Measurements from ENCODE around the gene TNFSF12.
A peak's percentile ranks its signal among the peaks of the same experiment; 100 is the strongest.

TNFSF12 gene

DNA sequence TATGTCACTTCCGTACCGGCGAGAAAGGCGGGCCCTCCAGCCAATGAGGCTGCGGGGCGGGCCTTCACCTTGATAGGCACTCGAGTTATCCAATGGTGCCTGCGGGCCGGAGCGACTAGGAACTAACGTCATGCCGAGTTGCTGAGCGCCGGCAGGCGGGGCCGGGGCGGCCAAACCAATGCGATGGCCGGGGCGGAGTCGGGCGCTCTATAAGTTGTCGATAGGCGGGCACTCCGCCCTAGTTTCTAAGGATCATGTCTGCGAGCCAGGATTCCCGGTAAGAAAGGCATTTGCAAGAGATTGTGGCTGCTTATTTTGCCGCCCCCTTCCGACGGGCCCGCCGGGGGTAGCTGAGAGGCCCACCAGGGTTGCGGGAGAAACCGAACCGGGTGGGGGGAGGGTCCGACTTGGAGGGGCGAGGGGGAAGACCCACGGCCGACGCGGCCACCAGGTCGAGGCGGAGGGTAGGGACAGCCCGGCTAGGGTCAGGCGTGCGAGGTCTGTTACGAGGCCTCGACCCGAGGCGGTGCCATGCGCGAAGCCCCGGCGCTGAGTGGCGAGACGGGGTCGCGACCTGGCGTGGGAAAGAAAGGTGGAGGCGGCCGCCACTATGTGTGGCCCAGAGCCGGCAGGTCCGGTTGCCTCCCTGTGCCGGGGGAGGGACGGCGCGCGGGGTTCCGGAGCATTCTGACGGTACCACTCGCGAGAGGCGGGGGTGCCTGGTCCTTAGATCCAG lies 23.9 kb downstream of the TNFSF12 start:
- DNase-seq, result peak; percentile 100

DNA sequence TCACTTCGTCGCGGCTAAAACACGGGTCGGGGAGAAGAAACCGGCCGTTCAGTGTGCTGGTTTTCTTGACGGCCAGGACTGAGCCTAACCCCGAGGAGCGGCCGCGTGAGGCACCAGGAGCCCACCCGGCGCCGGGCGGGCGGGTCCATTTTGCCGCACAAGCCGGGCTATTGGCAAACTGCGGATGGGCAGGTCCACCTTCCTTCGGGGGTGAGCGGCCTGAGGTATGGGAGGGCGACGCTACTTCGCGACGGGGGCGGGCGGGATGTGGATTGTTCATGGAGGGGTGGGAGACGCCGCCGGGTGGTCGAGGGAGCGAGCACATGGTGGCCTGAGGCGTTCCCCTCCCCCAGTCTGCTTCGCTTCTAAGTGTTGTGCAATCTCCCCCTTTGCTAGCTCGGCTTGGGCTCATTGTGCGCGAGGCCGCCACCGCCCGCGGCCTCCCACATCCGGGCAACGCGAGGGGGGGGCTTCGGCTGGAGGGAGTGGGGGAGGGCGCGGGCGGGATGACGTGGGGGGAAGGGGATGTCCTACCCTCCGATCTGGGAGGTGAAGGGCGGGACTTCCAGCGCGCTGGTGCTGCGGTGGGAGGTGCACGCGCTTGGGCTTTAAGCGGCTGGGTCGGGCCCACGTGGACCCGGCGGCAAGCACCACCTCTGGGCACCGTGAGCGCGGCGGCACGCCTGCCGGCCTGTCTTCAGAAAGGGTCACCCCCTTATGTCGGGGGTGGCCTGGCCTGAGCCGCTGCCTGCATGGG lies 24.6 kb downstream of the TNFSF12 start:
- peak; percentile 94 for DNase-seq

DNA sequence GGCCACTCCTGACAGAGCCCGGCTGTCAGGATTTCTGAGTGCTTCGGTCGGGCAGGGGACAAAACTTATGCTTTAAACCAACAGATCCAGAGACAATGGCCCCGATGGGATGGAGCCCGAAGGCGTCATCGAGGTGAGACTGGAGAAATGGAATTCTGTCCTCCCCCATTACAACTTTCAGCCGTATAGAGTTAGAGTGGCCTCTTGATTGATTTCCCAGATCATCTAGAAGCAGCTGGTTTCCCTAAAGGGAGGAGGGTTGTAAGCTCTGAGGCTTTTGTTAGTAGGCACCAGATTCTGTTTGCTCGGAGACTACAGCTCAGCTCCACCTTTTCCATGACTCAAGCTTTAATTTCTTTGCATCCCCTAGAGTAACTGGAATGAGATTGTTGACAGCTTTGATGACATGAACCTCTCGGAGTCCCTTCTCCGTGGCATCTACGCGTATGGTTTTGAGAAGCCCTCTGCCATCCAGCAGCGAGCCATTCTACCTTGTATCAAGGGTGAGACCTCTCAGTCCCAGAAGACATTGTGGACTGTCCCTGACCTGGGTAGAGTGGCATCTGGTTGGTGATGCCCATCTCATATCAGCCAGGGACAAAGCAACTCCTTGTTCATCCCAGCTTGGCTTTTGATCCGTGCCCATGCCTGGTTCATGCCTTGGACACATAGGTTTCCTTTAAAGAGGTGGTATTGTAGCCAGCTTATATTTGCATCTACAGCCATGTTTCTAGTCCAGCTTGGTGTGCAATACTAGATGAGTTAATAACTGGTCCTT lies 25.5 kb downstream of the TNFSF12 start:
- DNase-seq, result no peak

DNA sequence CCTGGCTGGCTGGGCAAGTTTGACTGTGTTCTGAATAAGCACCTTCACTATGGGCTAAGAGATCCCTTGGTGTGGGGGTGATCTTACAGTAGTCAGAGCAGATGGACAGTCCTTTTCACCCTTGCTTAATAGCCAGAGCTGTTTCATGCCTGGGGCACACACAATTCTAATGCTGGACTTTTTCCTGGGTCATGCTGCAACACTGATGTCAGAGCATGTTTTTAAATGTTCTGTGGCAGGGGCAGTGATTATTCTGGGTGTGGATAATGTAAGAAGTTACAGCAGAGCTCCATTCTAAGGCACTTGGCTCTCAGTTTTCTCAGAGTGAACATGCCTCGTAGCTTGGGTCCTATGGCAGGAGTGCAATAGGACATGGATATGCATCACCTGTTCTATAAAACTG lies 26.6 kb downstream of the TNFSF12 start:
- DNase-seq, result no peak

DNA sequence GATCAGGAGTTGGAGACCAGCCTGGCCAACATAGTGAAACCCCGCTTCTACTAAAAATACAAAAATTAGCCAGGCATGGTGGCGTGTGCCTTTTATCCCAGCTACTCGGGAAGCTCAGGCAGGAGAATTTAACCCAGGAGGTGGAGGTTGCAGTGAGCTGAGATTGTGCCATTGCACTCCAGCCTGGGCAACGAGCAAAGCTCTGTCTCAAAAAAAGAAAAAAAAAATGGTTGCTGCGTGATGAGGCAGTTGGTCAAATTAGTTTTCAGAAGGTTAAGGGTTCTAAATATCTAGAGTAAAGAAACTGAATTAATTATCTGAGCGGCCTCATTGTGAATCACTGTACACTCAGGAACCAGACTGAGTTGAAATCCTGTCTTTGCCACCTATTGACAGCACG lies 27.1 kb downstream of the TNFSF12 start:
- no peak for DNase-seq

DNA sequence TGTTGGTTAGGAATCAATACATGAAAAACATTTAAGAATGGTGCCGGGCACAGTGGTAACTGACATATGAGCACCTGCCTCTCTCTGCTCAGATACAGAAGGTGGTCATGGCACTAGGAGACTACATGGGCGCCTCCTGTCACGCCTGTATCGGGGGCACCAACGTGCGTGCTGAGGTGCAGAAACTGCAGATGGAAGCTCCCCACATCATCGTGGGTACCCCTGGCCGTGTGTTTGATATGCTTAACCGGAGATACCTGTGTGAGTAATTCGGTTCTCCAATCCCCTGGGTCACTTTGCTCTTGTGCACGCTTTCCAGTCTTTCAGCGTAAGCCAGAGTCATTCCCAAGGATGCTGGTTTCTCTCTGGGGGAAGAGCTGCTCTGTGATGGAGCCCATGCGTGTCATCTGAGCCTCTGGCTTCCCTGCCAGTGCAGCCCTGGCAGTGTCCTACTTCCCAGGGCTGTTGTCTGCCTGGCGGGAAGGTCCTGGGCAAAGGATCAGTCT lies 27.6 kb downstream of the TNFSF12 start:
- DNase-seq, result no peak

DNA sequence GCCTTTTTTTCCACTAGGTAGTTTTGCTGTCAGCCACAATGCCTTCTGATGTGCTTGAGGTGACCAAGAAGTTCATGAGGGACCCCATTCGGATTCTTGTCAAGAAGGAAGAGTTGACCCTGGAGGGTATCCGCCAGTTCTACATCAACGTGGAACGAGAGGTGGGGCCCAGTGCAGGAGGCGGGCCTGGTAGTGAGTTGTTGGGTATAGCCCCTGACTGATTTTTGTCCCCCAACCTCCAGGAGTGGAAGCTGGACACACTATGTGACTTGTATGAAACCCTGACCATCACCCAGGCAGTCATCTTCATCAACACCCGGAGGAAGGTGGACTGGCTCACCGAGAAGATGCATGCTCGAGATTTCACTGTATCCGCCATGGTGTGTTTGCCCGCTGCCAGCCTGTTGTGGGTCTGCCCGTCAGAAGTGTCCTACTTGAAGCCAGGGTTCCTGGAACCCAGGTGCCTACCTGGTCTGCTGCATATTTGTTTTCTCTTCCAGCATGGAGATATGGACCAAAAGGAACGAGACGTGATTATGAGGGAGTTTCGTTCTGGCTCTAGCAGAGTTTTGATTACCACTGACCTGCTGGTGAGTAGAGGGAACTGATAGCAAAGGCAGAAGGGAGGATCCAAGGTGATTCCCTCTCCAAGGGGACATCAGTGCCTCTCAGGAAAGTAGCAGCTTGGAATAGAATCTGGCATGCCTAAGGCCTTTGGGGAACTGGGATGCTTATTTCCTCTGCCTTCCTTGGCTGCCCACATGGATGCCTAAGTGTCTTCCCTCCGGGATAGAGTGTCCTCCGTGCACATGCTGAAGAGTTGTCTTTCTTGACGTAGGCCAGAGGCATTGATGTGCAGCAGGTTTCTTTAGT lies 28.7 kb downstream of the TNFSF12 start:
- DNase-seq, result no peak

DNA sequence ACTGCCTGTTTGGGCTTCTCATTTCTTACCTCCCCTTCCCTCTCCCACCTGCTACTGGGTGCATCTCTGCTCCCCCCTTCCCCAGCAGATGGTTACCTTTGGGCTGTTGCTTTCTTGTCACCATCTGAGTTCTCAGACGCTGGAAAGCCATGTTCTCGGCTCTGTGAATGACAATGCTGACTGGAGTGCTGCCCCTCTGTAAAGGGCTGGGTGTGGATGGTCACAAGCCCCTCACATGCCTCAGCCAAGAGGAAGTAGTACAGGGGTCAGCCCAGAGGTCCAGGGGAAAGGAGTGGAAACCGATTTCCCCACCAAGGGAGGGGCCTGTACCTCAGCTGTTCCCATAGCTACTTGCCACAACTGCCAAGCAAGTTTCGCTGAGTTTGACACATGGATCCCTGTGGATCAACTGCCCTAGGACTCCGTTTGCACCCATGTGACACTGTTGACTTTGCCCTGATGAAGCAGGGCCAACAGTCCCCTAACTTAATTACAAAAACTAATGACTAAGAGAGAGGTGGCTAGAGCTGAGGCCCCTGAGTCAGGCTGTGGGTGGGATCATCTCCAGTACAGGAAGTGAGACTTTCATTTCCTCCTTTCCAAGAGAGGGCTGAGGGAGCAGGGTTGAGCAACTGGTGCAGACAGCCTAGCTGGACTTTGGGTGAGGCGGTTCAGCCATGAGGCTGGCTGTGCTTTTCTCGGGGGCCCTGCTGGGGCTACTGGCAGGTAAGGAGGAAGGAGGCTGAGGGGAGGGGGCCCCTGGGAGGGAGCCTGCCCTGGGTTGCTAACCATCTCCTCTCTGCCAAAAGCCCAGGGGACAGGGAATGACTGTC lies 30.4 kb downstream of the TNFSF12 start, which contains the start of gene CD68:
Gene CD68 (plus strand): TSS at position 638 of the 833 bp plus-strand sequence. CDS start 40 bp downstream, at position 678.
- DNase-seq, result peak; percentile 90

DNA sequence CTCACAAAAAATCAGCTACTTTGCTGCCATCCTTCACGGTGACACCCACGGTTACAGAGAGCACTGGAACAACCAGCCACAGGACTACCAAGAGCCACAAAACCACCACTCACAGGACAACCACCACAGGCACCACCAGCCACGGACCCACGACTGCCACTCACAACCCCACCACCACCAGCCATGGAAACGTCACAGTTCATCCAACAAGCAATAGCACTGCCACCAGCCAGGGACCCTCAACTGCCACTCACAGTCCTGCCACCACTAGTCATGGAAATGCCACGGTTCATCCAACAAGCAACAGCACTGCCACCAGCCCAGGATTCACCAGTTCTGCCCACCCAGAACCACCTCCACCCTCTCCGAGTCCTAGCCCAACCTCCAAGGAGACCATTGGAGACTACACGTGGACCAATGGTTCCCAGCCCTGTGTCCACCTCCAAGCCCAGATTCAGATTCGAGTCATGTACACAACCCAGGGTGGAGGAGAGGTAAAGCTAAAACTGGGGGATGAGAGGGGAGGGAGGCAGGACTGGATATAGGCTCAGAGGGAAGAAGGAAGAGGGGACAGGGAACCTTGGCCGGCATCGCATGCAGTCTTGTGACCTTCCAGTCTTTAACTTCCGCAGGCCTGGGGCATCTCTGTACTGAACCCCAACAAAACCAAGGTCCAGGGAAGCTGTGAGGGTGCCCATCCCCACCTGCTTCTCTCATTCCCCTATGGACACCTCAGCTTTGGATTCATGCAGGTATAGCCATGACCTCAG lies 31.2 kb downstream of the TNFSF12 start:
- DNase-seq, result no peak

DNA sequence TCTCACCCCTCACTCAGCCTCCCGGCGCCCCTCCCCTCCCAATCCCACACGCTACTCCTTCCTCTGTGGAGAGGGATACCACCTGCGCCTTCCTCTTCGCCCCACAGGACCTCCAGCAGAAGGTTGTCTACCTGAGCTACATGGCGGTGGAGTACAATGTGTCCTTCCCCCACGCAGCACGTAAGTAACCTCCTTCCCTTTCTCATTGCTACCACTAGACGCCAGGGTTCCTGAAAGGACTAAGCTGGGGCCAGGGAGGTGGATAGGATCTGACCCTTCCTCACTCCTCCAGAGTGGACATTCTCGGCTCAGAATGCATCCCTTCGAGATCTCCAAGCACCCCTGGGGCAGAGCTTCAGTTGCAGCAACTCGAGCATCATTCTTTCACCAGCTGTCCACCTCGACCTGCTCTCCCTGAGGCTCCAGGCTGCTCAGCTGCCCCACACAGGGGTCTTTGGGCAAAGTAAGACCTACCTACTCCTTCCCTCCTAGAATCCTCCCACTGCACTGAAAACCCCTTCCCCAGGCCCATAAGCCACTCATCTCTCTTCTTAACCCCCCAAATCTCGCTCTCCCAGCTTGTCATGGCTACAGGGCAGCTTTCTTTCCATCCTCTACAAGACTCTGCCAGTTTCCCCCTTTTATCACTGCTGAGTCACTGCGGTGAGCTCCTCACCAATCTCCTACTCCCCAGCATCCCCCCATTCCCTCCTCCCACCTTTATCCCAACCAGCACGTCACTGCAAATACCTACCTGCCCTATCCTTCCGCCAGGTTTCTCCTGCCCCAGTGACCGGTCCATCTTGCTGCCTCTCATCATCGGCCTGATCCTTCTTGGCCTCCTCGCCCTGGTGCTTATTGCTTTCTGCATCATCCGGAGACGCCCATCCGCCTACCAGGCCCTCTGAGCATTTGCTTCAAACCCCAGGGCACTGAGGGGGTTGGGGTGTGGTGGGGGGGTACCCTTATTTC lies 32.0 kb downstream of the TNFSF12 start:
- DNase-seq, result no peak

DNA sequence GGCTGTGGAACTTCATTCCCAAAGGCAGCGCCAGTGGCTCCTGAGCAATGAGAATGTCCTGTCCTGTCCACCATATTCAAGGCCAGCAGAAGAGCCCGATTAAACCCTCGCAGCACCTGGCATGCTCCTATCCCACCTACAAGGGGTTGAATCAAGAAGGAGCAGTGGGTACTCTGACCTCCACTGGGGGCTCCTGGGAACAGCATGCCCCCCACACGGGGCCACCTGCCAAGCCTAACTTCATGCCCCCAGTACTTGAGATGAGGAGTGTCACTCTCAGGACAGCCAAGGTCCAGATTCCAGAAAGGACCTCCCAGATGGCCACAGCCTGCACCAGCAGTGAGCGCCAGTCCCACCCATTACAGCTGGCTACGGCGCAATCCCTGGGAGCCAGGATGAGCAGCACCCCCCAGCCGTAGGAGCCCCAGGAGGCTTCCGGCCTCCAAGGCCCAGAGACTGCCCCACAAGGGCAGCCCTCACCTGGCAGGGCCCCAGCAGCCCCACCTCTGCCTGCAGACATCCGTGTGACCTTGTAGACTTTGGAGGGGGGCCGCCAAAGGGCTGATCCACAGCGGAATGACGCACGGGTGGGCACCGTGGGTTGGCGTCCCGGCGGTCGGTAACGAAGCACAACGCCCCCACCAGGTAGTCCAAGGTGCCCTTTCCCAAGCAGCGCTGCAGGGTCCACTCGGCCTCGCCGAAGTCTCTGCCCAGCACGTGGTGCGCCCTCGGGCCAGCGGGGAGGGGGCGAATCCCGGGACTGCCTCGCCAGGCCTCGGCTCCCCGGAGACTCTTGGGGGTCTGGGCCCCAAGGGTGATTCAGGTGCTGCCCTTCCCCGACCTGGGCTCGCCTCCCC lies 33.8 kb downstream of the TNFSF12 start:
- DNase-seq, result no peak

DNA sequence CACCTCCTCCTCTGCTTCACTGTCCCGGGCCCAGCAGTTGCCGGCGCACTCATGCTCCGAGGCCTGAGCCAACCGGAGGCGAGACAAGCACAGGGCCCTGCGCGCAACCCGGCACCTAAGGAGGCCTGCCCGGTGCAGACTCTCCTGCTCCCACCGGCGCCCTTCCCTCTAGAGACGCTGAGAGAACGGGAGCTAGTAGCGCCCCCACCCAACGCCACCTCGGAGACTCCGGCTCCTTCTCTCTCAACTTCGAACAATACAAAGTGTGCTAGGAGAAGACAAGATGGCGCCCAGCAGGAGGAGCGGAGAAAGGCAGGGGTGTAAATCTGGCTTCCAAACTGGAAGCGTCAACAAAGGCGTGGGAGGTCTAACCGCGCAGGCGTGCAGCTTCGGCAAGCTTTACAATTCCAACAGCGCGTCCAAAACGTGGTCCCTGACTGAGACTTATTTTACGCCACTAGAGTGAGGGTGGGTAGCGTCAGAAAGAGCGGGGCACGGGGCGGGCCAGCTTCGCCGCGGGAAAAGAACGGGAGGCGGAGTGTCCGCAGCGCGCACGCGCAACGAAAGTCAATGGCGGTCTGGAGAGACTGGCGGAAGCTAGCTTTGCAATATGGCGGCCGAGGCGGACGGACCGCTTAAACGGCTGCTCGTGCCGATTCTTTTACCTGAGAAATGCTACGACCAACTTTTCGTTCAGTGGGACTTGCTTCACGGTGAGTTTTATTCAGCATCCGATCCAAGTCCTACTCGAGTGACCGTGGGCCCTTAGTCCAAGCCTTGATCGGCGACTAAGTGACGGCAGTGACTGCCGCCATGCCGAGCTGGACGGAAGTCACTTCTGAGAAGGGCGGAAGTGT lies 34.6 kb downstream of the TNFSF12 start, which contains the start of gene MPDU1:
Gene MPDU1 (plus strand): TSS at position 600 of the 857 bp plus-strand sequence. CDS start 11 bp downstream, at position 611.
- DNase-seq, result peak; percentile 97

DNA sequence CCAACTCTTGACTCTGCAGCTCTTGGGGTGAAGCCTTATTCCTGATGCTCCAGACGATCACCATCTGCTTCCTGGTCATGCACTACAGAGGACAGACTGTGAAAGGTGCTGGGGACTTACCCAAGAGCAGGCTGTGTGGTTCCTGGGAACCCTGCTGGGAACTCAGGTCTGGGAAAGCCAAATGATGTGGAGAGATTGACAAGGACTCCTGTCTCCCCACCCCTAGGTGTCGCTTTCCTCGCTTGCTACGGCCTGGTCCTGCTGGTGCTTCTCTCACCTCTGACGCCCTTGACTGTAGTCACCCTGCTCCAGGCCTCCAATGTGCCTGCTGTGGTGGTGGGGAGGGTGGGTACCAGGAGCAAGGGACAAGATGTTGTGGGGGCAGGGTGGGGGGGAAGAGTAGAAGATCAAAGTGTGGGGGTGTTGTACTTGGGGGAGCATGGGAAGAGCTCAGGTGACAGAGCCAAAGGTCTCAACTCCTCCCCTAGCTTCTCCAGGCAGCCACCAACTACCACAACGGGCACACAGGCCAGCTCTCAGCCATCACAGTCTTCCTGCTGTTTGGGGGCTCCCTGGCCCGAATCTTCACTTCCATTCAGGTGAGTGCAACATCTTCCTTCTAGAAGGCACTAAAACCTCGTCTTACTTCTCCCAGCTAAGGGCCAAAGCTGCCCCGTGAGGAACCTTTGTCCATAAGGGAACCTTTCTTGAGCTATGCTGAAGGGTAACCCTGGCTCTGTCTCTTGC lies 38.0 kb downstream of the TNFSF12 start:
- DNase-seq, result no peak

DNA sequence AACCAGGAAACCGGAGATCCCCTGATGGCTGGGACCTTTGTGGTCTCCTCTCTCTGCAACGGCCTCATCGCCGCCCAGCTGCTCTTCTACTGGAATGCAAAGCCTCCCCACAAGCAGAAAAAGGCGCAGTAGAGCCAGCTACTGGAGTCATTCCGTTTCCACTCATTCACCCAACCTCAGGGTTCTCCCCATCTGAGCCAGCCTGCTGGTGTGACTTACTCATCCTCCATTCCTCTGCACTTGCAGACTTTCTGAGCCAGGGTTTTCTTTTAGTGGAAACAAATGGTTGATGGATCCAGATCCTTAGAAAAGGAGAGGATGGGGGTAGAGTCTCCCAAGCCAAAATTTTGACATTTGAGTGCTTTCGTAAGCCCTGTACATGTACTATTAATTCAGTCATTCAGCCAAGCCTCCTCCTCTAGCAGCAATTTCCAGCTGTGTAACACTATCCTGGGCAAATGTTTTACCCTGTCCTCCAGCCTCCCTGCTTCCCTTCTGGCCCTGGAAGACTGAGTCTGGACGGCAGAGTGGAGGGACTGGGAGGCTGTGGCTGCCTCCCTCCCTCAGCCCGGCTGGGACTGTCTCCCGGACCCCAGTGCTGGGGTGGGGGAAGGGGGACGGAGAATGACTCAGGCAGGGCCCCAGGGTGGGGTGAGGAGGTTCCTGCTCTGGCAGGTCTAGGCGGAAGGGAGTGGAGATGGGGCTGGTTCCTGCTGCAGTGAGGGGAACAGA lies 38.7 kb downstream of the TNFSF12 start:
- no peak for DNase-seq

DNA sequence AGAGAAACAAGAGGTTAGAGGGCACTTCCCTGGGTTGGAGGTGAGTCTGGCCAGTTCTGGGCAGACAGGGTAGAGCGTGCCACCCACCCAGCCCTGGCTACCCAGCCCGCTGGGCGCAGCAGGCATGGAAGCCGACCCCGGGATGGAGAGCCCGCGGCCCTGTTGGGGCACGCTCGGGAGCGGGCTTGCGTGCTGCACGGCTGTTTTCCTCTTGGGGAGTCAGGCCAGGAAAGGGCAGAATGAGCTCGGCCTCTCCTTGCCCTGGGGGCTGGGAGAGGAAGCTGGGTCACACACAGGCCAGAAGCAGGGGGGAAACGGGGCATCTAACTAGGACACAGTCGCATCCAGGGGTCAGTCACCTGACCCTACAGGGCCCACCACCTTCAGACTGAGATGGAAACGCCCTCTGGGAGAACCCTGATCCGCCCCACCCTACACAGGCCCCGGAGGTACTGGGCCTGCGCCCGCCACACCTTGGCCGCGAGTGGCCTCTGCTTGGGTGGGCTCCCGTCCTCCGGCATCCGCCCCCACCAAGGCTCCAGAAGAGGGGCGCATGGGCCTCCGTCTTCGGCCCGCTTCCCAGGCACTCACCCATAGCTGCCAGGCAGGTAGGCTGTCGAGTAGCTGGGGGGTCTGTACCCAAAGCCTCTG lies 39.8 kb downstream of the TNFSF12 start:
- no peak for DNase-seq

All from activated CD4-positive, alpha-beta T cell treated with anti-CD3 and anti-CD28 coated beads, Interleukin-2, amount 50 U/mL, for 16 hours (primary cell).